ENCODE results near the gene CYCS.

CYCS gene

DNA sequence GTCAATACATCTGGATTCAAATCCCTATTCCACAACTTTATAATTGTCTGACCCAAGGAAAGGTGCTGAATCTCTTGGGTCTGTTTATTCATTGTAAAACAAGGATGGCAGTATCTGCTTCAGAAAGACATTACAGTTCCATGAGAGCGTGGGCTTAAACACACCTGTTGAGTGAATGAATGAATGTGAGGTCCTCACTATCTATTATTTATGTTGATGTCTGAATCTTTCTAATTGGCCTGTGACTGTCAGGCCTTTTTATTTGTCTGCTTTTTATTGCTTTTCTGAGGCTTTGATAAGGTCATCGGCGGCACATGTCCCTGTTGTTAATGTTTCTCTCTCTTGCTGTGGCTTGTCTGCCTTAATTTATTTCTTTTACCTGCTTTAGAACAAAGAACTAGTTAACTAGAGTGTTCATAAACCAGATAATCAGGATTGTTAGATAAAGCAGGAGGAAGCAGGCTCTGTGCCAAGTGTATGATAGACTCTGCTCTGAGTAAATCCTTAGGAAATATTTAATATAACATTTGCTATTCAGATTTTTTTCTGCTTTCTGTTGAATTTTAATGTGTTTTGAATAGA lies 42.3 kb upstream of the CYCS start (continued):
- TF ChIP-seq, protein P1, sequence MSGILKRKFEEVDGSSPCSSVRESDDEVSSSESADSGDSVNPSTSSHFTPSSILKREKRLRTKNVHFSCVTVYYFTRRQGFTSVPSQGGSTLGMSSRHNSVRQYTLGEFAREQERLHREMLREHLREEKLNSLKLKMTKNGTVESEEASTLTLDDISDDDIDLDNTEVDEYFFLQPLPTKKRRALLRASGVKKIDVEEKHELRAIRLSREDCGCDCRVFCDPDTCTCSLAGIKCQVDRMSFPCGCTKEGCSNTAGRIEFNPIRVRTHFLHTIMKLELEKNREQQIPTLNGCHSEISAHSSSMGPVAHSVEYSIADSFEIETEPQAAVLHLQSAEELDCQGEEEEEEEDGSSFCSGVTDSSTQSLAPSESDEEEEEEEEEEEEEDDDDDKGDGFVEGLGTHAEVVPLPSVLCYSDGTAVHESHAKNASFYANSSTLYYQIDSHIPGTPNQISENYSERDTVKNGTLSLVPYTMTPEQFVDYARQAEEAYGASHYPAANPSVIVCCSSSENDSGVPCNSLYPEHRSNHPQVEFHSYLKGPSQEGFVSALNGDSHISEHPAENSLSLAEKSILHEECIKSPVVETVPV (CRISPR knock-in tag; IDR thresholded peaks at IDR 0.05) = no peak
- TF ChIP-seq ZNF565 (CRISPR knock-in tag; conservative IDR thresholded peaks at IDR 0.05; ENCODE audit: low read depth) = no peak
- TF ChIP-seq GLIS3 (CRISPR knock-in tag; IDR thresholded peaks at IDR 0.05) = no peak
- no peak for TF ChIP-seq SNAI2 (CRISPR knock-in tag; IDR thresholded peaks at IDR 0.05)

DNA sequence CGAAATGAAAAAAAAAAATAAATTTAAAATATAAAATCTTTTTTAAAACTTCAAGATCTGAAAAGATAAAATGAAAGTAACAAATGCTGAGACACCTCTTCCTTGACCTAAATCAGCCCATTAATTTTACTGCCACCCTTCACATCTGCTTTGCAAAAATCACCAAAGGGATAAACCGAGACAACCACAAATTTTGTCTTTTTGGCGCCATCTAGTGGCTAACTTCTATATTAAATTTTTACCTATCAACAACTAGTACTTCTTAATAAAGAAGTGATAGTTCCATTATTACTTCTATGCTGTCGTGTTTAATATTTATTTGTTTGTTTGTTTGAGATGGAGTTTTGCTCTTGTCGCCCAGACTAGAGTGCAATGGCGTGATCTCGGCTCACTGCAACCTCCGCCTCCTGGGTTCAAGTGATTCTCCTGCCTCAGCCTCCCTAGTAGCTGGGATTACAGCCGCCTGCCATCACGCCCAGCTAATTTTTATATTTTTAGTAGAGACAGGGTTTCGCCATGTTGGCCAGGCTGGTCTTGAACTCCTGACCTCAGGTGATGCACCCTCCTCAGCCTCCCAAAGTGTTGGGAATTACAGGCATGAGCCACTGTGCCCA lies 35.0 kb upstream of the CYCS start:
- ATAC-seq = peak; percentile 79

DNA sequence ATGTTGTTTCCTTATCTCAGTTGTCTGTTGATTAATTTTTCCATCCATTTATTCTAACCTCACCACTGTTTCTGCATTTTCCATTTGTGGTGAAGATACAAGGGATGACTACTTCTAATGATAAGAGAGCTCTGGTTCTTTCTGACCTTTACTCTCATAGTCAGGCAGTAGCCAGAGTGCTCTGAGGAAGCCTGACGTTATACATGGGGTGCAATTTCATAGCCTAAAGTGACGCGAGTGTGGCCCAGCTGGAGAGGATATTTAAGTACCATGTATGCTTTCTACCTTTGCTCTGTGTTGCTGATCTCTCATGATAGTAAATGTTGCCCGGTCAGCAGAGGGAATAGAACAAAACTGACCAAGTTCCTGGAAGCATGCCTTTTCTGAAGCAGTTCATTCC lies 33.9 kb upstream of the CYCS start:
- no peak for ATAC-seq
- TF ChIP-seq BACH2 (CRISPR knock-in tag; IDR thresholded peaks at IDR 0.05; ENCODE audit: borderline replicate concordance) = no peak
- TF ChIP-seq SNAI2 (CRISPR knock-in tag; IDR thresholded peaks at IDR 0.05) = no peak
- no peak for TF ChIP-seq ISL1 (CRISPR knock-in tag; IDR thresholded peaks at IDR 0.05)
- TF ChIP-seq TOX (CRISPR knock-in tag; IDR thresholded peaks at IDR 0.05; ENCODE audit: borderline replicate concordance) = no peak
- no peak for TF ChIP-seq ZNF8 (CRISPR knock-in tag; IDR thresholded peaks at IDR 0.05)
- no peak for TF ChIP-seq ESRRG (CRISPR knock-in tag; IDR thresholded peaks at IDR 0.05)
- TF ChIP-seq ZNF70 (CRISPR knock-in tag; IDR thresholded peaks at IDR 0.05) = no peak
- no peak for TF ChIP-seq RARB (CRISPR knock-in tag; IDR thresholded peaks at IDR 0.05)
- TF ChIP-seq, protein P2, sequence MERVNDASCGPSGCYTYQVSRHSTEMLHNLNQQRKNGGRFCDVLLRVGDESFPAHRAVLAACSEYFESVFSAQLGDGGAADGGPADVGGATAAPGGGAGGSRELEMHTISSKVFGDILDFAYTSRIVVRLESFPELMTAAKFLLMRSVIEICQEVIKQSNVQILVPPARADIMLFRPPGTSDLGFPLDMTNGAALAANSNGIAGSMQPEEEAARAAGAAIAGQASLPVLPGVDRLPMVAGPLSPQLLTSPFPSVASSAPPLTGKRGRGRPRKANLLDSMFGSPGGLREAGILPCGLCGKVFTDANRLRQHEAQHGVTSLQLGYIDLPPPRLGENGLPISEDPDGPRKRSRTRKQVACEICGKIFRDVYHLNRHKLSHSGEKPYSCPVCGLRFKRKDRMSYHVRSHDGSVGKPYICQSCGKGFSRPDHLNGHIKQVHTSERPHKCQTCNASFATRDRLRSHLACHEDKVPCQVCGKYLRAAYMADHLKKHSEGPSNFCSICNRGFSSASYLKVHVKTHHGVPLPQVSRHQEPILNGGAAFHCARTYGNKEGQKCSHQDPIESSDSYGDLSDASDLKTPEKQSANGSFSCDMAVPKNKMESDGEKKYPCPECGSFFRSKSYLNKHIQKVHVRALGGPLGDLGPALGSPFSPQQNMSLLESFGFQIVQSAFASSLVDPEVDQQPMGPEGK (CRISPR knock-in tag; IDR thresholded peaks at IDR 0.05; ENCODE audit: borderline replicate concordance) = no peak
- TF ChIP-seq CSDC2 (CRISPR knock-in tag; IDR thresholded peaks at IDR 0.05) = no peak
- TF ChIP-seq, protein P3, sequence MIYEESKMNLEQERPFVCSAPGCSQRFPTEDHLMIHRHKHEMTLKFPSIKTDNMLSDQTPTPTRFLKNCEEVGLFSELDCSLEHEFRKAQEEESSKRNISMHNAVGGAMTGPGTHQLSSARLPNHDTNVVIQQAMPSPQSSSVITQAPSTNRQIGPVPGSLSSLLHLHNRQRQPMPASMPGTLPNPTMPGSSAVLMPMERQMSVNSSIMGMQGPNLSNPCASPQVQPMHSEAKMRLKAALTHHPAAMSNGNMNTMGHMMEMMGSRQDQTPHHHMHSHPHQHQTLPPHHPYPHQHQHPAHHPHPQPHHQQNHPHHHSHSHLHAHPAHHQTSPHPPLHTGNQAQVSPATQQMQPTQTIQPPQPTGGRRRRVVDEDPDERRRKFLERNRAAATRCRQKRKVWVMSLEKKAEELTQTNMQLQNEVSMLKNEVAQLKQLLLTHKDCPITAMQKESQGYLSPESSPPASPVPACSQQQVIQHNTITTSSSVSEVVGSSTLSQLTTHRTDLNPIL (CRISPR knock-in tag; IDR thresholded peaks at IDR 0.05; ENCODE audit: low read depth) = no peak
- no peak for TF ChIP-seq ZFP3 (CRISPR knock-in tag; IDR thresholded peaks at IDR 0.05)
- TF ChIP-seq, protein P1 (CRISPR knock-in tag; IDR thresholded peaks at IDR 0.05) = no peak
- TF ChIP-seq ARNTL (CRISPR knock-in tag; IDR thresholded peaks at IDR 0.05; ENCODE audit: borderline replicate concordance, low read depth) = no peak
- TF ChIP-seq OSR1 (CRISPR knock-in tag; IDR thresholded peaks at IDR 0.05) = no peak
- TF ChIP-seq ZNF565 (CRISPR knock-in tag; conservative IDR thresholded peaks at IDR 0.05; ENCODE audit: low read depth) = no peak
- TF ChIP-seq, protein P4, sequence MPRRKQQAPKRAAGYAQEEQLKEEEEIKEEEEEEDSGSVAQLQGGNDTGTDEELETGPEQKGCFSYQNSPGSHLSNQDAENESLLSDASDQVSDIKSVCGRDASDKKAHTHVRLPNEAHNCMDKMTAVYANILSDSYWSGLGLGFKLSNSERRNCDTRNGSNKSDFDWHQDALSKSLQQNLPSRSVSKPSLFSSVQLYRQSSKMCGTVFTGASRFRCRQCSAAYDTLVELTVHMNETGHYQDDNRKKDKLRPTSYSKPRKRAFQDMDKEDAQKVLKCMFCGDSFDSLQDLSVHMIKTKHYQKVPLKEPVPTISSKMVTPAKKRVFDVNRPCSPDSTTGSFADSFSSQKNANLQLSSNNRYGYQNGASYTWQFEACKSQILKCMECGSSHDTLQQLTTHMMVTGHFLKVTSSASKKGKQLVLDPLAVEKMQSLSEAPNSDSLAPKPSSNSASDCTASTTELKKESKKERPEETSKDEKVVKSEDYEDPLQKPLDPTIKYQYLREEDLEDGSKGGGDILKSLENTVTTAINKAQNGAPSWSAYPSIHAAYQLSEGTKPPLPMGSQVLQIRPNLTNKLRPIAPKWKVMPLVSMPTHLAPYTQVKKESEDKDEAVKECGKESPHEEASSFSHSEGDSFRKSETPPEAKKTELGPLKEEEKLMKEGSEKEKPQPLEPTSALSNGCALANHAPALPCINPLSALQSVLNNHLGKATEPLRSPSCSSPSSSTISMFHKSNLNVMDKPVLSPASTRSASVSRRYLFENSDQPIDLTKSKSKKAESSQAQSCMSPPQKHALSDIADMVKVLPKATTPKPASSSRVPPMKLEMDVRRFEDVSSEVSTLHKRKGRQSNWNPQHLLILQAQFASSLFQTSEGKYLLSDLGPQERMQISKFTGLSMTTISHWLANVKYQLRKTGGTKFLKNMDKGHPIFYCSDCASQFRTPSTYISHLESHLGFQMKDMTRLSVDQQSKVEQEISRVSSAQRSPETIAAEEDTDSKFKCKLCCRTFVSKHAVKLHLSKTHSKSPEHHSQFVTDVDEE (CRISPR knock-in tag; IDR thresholded peaks at IDR 0.05) = no peak
- TF ChIP-seq PPARA (CRISPR knock-in tag; IDR thresholded peaks at IDR 0.05; ENCODE audit: borderline replicate concordance) = no peak
- TF ChIP-seq GLIS3 (CRISPR knock-in tag; IDR thresholded peaks at IDR 0.05) = no peak

DNA sequence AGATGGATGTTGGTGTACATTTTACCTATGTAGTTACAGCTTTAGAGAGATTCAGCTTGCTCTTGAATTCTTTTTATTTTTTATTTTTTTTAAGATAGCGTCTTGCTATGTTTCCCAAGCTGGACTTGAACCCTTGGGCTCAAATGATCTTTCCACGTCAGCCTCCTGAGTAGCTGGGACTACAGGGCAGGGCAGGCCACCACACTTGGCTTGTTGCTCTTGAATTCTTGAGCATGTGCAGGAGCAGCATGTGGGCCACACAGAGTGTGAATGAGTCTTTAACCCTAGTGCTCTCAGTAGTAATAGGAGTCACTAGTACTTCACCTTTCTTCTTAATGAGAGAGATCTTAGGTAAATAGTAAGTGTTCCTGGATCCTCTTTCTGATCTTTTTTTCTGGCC lies 26.7 kb upstream of the CYCS start:
- no peak for ATAC-seq
- TF ChIP-seq ZNF8 (CRISPR knock-in tag; IDR thresholded peaks at IDR 0.05) (no peak), GLIS3 (CRISPR knock-in tag; IDR thresholded peaks at IDR 0.05) (no peak), SNAI2 (CRISPR knock-in tag; IDR thresholded peaks at IDR 0.05) (no peak)
- TF ChIP-seq, protein P4 (CRISPR knock-in tag; IDR thresholded peaks at IDR 0.05) = no peak
- TF ChIP-seq, protein P1 (CRISPR knock-in tag; IDR thresholded peaks at IDR 0.05) = no peak
